Activated CD8-positive, alpha-beta memory T cell treated with anti-CD3 and anti-CD28 coated beads, Interleukin-2, amount 50 U/mL, for 4 hours (primary cell): Measurements from ENCODE around the gene LBX2.
"Not testable (repeated sequence)": the region's sequence is repeated elsewhere in the genome, so short reads cannot be mapped to it uniquely, and the experiment has no call there.

Experiments
- DNase-seq: peaks from one replicate; pipeline ENCODE4 v3.0.0-alpha.2; 2020

LBX2 gene

GRCh38 chr2:74503506-74504475 lies 4.4 kb upstream of the LBX2 start:
- DNase-seq: no peak

- peak; percentile 53 for DNase-seq
Observed at GRCh38 chr2:74502720-74503505, 3.5 kb upstream of the LBX2 start.

- DNase-seq: no peak
Observed at GRCh38 chr2:74502147-74502719, 2.8 kb upstream of the LBX2 start.

DNA sequence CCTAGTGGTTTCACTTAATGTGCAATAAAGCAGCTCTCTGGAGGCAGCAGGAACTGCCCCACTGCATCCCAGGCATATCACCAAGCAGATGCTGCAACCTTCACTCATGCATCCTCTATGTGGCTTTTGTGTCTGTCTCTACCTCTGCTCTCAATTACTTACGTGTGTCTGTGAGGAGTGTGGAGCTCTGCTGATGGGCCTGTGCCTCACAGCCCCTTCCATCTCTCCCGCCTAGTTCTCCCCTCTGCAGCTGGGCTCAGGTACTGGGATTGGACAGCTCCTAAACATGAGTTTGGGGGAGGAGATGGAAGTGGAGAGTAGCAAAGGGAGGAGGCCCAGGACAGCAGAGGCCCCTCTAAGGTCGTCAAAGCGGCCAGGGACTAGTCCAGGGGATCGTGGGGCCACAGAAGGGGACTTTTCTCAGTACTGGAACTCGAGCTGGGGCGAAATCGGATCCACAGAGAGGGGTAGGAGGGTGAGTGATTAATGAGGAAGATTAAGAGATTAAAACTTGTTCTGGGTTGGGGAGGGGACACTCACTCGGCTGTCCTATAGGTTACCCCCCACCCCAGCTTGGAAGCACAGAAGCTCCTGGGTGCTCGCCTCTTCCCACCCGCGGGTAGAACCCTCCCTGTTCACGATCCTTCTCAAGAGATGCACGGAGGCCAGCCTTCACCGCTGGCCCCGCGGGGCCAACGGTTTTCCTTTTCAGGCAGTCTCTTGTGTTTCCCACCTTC lies 2.1 kb upstream of the LBX2 start:
- no peak for DNase-seq

- no peak for DNase-seq
Observed at GRCh38 chr2:74500578-74500946, 1.2 kb upstream of the LBX2 start.

- no peak for DNase-seq
Observed at GRCh38 chr2:74499940-74500577, 656 bp upstream of the LBX2 start.

- no peak for DNase-seq
Observed at GRCh38 chr2:74498500-74499266, 720 bp downstream of the LBX2 start.

DNA sequence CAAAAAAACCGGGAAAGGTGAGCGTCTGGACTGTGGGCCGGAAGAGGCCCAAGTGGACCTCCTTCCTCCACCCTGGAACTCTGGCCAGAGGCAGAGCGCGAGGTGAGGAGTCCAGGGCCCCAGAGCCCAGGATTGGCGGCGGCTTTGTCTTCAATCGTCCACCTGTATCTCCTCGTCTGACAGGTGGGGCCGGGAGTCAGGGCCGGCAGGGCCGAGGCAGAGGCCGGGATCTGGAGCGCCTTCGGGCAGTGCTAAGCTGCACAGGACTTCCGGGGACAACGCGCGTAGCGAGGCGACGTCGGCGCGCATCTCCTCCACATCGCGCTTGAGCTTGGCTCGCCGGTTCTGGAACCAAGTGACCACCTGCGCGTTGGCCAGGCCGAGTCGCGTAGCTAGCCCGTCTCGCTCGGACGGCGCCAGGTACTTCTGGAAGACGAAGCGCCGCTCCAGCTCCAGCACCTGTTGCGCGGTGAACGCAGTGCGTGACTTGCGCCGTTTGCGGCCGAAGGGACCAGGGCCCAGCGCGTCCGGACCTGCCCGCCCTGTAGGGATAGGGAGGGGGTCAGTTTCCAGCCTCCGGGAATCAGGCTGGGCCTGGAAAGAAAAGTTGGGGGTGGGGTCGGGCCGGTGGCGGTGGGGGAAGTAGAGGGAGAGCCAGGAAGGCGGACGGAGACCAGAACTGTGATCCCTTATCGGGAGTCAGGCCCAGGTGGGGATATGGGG lies 1.5 kb downstream of the LBX2 start:
- no peak for DNase-seq

- no peak for DNase-seq
Observed at GRCh38 chr2:74496997-74497776, 2.2 kb downstream of the LBX2 start.

- no peak for DNase-seq
Observed at GRCh38 chr2:74495440-74495839, 4.0 kb downstream of the LBX2 start.

- DNase-seq: no peak
Observed at GRCh38 chr2:74493546-74493945, 5.9 kb downstream of the LBX2 start.

DNA sequence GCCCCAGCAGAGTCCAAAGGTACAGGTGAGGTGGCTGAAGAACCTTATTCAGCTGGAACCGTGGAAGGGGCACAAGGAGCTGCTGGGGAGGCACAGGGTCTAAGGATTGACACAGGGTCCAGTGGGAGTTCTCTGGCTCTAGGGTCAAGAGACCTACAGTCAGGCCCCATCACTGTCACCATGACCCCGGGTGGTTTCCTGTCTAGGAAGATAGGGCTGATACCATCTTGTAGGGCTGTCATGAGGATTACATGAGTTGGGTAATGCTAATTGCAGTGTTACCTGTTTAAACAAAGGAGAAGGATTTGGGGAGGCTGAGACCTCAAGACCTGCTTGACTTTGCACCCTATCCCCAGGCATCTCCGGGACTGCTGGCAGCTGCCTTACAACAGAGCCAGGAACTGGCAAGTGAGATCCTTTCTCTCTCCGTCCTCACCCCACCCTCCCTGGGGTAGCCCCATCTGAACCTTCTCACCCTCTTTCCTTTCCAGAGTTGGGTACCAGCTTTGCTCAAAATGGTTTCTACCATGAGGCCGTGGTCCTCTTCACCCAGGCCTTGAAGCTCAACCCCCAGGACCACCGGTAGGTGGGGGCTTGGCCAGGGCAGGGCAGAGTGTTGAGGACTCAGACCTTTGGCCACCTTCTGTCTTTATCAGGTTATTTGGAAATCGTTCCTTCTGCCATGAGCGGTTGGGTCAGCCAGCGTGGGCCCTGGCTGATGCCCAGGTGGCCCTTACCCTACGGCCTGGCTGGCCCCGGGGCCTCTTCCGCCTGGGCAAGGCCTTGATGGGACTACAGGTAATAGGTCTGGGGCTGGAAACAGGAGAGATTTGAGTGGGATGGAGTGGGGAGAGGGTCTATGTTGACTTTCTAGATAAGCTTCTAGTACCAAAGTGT lies 7.5 kb downstream of the LBX2 start:
- no peak for DNase-seq

GRCh38 chr2:74489906-74490305 lies 9.5 kb downstream of the LBX2 start:
- no peak for DNase-seq

- DNase-seq: no peak
Observed at GRCh38 chr2:74488643-74489481, 10.5 kb downstream of the LBX2 start.

DNA sequence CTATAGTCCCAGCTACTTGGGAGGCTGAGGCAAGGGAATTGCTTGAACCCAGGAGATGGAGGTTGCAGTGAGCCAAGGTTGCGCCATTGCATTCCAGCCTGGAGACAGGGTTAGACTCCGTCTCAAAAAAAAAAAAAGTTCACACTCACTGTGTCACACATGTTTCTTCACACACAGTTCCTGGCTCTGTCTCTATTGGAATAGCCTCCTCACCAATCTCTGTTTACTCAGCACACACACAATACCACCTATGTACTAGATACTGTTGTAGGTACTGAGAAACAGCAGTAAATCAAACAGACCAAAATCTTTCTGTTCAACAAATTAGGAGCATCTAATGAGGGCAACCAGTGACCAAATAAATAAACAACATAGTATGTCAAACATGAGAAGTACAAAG lies 13.3 kb downstream of the LBX2 start:
- DNase-seq: no peak

DNA sequence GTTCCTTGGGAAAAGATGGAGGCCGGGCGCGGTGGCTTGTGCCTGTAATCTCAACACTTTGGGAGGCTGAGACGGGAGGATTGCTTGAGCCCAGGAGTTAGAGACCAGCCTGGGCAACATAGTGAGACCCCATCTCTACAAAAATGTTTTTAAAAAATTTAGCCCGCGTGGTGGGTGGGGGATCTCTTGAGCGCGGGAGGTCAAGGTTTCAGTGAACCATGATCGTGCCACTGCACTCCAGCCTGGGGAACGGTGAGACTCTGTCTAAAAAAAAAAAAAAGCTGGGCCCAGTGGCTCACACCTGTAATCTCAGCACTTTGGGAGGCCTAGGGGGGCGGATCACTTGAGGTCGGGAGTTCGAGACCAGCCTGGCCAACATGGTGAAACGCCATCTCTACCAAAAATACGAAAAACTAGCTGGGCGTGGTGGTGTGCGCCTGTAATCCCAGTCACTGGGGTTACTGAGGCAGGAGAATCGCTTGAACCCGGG lies 15.7 kb downstream of the LBX2 start:
- DNase-seq: not testable (repeated sequence)

DNA sequence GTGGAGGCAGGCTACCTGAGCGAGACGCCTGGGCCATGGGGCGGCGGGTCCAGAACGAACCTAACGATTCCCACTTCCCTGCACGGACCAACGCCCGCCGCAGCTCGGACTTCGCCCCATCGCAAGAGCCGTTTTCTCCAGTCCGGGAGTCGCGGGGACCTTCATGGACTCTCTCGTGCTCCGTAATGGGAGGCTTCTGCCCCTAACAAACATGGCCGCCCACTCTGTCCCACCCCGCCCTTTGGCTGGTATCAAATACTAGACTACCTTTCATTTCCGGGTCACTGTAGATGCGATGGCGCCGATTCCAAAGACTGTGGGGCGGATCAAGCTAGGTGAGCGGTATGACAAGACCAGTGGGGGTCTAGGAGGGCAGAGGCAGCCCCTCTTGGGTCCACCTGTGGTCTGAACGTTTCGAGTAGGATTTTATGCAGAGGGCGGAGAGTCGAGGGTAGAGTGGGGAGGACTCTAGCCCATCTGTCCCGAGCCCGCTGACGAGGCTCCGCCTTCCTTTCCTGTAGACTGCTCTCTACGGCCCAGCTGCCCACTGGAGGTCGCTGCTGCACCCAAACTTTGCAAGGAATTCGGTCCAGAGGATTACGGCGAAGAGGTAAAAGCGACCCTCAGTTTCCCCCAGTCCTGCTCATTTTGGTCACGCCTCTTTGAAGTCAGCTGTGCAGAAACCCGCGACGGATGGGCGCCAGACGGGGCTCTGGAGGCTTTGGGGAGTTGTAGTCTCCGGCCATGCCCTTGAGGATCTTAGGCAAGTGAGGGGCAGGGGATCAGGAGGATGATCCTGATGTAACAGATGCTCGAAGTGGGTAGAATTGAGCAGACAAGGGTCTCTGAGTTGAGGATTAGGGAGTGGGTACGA lies 16.4 kb downstream of the LBX2 start, which contains the start of the genes CCDC142 and TTC31:
CCDC142 (minus strand) TSS at position 198 of the 874 bp plus-strand sequence; CDS start at position 37, 161 bp downstream.
TTC31 (plus strand) TSS at position 281 of the 874 bp plus-strand sequence; CDS start at position 296, 15 bp downstream.
- DNase-seq: peak; percentile 91
